Measurements from ENCODE around the gene SPATA6L. TPM values are rescaled to one million over a fixed set of nuclear protein-coding genes. Genes with fewer than 3 reads are reported as not detected.

Gene SPATA6L
- total and polyA plus RNA-seq, 9 of the 15 experiments (the other 6 are each of a cell fraction or from before 2014, with no cell fraction given): 0.03 to 1.00 (median 0.08) TPM; not detected in 4

DNA sequence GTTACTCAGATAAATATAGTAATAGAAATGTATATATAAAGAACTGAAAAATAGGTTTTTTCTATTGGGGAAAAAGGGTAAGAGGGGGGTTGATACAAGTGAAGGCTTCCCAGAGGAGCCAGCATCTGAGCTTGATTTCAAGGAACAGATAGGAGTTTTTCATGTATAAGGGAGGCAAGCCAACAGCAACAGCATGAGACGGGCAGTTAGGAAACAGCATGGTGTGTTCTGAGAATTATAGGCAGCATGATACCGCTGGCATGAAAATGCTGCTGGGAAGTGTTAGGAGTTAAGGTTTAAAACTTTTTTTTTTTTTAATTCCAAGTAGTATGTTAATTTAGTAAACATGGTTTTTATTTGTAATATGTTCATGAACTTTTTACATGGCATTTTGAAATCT is 22.7 kb upstream of the SPATA6L start (continued):
- TF ChIP-seq EP400 (IDR thresholded peaks at IDR 0.05) (peak; percentile 22; the same call in 1 of the 2 replicates), ZNF655 (CRISPR knock-in tag; IDR thresholded peaks at IDR 0.05) (no peak), CTBP1 (IDR thresholded peaks at IDR 0.05; ENCODE audit: borderline replicate concordance) (no peak)

DNA sequence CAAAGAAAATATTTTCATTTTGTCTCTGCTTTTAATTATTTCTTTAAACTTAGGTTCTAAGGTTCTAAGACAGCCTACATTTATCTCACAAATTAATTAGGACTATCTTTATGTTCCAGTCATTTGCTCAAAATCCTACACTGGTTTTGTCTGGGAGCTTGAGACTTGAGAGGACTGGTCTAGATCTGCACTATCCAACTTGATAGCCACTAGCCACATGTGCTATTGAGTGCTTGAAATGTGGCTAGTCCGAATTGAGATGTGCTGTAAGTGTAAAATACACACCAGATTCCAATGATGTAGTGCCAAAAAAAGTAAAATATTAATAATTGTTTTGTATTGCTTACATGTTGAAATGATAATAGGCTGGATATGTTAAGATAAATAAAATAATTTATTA is 20.3 kb upstream of the SPATA6L start:
- CTCF ChIA-PET (ENCODE audit: low intra/inter-chr PET ratio): no interaction called here
- peak in 1 of 4 experiments; percentile 24 for DNase-seq (ENCODE audit: extremely low read depth in 1 of 4, low spot score in 3 of 4)
- intact Hi-C loops (cut with micrococcal nuclease): no loop called here
- H3K36me3 ChIP-seq (ENCODE audit: control insufficient read depth, insufficient read depth, low read length): peaks cover 55% of the 10 kb centered on the region; the same call in 2 of the 3 replicates
- WGBS (ENCODE audit: insufficient coverage, low coverage, missing lambda C conversion rate): 43% methylated on average over 1 of the region's 1 CpG
- in situ Hi-C loops (cut with MboI): no loop called here
- H2AFZ ChIP-seq (ENCODE audit: low read depth, low read length): no peak overlapping the region
- ATAC-seq: peak; percentile 50
- no peak overlapping the region for H3K9ac ChIP-seq (ENCODE audit: insufficient read depth in 1 of 2, low read depth in 2 of 2, low read length in 2 of 2)
- H3K4me1 ChIP-seq (replicated peaks in 1 of 2; ENCODE audit: control insufficient read depth in 2 of 2, insufficient read depth in 2 of 2, low read length in 2 of 2): peaks cover 3 to 17% of the 10 kb centered on the region in 2 experiments; a peak in 3 of 5 replicates
- no peak overlapping the region for H3K4me2 ChIP-seq (ENCODE audit: insufficient read depth, low read length)
- peak; percentile 57 for FAIRE-seq
- H3K27me3 ChIP-seq (ENCODE audit: control insufficient read depth in 2 of 2, insufficient read depth in 2 of 2, low read length in 2 of 2): no peaks in the 10 kb centered on the region
- H4K20me1 ChIP-seq (replicated peaks; ENCODE audit: control insufficient read depth, insufficient read depth, low read length): no peaks in the 10 kb centered on the region
- peak overlapping the region; percentile 47; the same call in 1 of the 3 replicates for H3K27ac ChIP-seq (ENCODE audit: extremely low read depth, low read depth, low read length)
- H3K4me3 ChIP-seq: no peak overlapping the region
- POLR2A ChIA-PET: interaction anchor here (1.0 kb wide), 1 partner anchor 14 kb away, joined by 3 read pairs; no protein-coding TSS in a partner anchor
- no TSS peak for BruUV-seq (replicated peaks)
- H3K79me2 ChIP-seq (ENCODE audit: control insufficient read depth, insufficient read depth, low read length): peaks cover 48% of the 10 kb centered on the region
- no peaks in the 10 kb centered on the region for H3K9me3 ChIP-seq (replicated peaks; ENCODE audit: control insufficient read depth, insufficient read depth, low read depth, low read length)
- H3K9me1 ChIP-seq (ENCODE audit: control insufficient read depth, insufficient read depth, low read length): no peaks in the 10 kb centered on the region
- TF ChIP-seq FOXK2 (conservative IDR thresholded peaks at IDR 0.05 in 1 of 2, IDR thresholded peaks at IDR 0.05 in 1 of 2; ENCODE audit: low read depth in 2 of 2) (no peak), KDM2B (CRISPR knock-in tag; IDR thresholded peaks at IDR 0.05) (no peak), ZFX (CRISPR knock-in tag; IDR thresholded peaks at IDR 0.05) (no peak), ATF6 (CRISPR knock-in tag; IDR thresholded peaks at IDR 0.05) (no peak), EWSR1 (IDR thresholded peaks at IDR 0.05; ENCODE audit: borderline replicate concordance, low read depth, partially characterized antibody) (no peak), ZNF77 (CRISPR knock-in tag; IDR thresholded peaks at IDR 0.05) (no peak), ELF4 (CRISPR knock-in tag; IDR thresholded peaks at IDR 0.05) (no peak), CBX1 (IDR thresholded peaks at IDR 0.05; ENCODE audit: low read depth) (no peak)
- TF ChIP-seq, protein P1, sequence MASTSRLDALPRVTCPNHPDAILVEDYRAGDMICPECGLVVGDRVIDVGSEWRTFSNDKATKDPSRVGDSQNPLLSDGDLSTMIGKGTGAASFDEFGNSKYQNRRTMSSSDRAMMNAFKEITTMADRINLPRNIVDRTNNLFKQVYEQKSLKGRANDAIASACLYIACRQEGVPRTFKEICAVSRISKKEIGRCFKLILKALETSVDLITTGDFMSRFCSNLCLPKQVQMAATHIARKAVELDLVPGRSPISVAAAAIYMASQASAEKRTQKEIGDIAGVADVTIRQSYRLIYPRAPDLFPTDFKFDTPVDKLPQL (IDR thresholded peaks at IDR 0.05; ENCODE audit: extremely low read depth, insufficient read length): no peak
- TF ChIP-seq, protein P2, sequence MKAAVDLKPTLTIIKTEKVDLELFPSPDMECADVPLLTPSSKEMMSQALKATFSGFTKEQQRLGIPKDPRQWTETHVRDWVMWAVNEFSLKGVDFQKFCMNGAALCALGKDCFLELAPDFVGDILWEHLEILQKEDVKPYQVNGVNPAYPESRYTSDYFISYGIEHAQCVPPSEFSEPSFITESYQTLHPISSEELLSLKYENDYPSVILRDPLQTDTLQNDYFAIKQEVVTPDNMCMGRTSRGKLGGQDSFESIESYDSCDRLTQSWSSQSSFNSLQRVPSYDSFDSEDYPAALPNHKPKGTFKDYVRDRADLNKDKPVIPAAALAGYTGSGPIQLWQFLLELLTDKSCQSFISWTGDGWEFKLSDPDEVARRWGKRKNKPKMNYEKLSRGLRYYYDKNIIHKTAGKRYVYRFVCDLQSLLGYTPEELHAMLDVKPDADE (conservative IDR thresholded peaks at IDR 0.05; ENCODE audit: control insufficient read depth, low read depth, low read length): no peak
- TF ChIP-seq, protein P3, sequence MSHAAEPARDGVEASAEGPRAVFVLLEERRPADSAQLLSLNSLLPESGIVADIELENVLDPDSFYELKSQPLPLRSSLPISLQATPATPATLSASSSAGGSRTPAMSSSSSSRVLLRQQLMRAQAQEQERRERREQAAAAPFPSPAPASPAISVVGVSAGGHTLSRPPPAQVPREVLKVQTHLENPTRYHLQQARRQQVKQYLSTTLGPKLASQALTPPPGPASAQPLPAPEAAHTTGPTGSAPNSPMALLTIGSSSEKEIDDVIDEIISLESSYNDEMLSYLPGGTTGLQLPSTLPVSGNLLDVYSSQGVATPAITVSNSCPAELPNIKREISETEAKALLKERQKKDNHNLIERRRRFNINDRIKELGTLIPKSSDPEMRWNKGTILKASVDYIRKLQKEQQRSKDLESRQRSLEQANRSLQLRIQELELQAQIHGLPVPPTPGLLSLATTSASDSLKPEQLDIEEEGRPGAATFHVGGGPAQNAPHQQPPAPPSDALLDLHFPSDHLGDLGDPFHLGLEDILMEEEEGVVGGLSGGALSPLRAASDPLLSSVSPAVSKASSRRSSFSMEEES (CRISPR knock-in tag; IDR thresholded peaks at IDR 0.05): no peak

All from K562 (cell line).